ENCODE results near the gene ZNF648.

The ZNF648 gene

DNA sequence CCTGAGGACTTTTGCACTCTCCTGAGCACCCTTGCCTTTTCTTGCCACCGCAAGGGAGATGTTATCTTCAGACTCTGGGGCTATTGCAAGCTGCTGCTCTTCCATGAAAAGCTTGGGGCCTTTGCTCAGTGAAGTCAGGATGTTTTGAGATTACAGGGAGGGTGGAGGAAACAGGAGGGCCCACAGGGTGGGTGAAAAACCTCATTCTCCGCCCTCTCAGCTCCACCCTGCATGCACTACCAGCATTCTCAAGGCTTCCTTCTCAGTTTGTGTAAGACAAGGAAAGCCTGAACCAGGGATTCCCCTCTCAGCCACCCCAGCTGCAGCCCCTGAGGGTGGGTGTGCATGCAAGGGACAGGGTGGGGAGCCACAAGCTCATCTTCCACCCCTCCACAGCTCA, 25.8 kb upstream of the ZNF648 start:
- POLR2A ChIA-PET = no interaction called here
- no peak for DNase-seq (ENCODE audit: extremely low spot score)
- CTCF ChIA-PET = interaction anchor here (0.8 to 3.0 kb wide), 7 partner anchors 11 to 512 kb away, joined by 3 to 16 read pairs (median 5); no protein-coding TSS in a partner anchor
- TF ChIP-seq, protein P1, sequence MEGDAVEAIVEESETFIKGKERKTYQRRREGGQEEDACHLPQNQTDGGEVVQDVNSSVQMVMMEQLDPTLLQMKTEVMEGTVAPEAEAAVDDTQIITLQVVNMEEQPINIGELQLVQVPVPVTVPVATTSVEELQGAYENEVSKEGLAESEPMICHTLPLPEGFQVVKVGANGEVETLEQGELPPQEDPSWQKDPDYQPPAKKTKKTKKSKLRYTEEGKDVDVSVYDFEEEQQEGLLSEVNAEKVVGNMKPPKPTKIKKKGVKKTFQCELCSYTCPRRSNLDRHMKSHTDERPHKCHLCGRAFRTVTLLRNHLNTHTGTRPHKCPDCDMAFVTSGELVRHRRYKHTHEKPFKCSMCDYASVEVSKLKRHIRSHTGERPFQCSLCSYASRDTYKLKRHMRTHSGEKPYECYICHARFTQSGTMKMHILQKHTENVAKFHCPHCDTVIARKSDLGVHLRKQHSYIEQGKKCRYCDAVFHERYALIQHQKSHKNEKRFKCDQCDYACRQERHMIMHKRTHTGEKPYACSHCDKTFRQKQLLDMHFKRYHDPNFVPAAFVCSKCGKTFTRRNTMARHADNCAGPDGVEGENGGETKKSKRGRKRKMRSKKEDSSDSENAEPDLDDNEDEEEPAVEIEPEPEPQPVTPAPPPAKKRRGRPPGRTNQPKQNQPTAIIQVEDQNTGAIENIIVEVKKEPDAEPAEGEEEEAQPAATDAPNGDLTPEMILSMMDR (IDR thresholded peaks at IDR 0.05; ENCODE audit: control extremely low read depth, extremely low read depth, low read depth, missing control alignments) = no peak

DNA sequence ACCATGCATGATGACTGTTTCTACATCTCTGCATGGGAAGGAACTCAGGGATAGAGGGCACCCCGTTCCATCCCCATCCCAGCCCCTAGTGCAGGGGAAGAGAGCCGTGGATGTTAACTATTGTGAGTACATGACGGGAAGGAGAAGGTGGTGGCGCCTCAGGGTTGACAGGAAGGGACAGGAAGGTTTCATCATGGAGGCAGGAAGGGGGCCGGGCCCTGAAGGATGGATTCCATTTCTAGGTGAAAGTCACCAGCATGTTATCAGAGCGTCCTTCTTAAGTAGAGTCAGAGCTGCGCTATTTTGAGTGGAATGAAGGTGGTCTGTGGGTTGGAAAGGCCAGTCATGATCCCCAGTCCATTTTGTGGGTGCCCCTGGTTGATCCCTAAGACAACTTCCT, 25.1 kb upstream of the ZNF648 start:
- ChIA-PET CTCF (interaction anchor here (0.7 to 5.3 kb wide), 8 partner anchors 8 to 698 kb away, joined by 3 to 71 read pairs (median 10); no protein-coding TSS in a partner anchor), POLR2A (no interaction called here)
- no peak for DNase-seq (ENCODE audit: extremely low spot score)
- TF ChIP-seq, protein P1 (IDR thresholded peaks at IDR 0.05; ENCODE audit: control extremely low read depth, extremely low read depth, low read depth, missing control alignments) = no peak

DNA sequence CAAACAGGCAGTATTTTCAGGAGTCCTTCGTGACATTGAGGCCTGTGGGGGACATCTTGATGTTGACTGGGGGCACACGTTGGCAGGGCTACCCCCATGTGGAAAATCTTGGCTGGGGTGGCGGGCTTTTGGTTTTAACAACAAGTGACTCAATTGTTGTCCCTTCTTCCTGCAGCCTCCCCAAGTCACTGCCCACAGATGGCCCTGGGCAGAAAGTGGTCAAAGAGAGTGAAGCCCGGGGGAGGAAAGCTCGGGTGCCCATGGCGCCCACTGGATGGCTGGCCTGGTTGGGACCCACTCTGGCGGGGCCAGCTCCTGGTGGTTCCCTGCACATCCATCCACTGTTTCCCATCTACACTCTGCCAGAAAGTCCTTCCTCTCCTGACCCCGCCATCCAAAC, 24.6 kb upstream of the ZNF648 start:
- CTCF ChIA-PET = interaction anchor here (0.7 to 5.3 kb wide), 13 partner anchors 8 to 700 kb away, joined by 3 to 71 read pairs (median 6); no protein-coding TSS in a partner anchor
- TF ChIP-seq, protein P1 (IDR thresholded peaks at IDR 0.05; ENCODE audit: control extremely low read depth, extremely low read depth, low read depth, missing control alignments) = no peak
- POLR2A ChIA-PET = no interaction called here
- DNase-seq (ENCODE audit: extremely low spot score) = no peak

DNA sequence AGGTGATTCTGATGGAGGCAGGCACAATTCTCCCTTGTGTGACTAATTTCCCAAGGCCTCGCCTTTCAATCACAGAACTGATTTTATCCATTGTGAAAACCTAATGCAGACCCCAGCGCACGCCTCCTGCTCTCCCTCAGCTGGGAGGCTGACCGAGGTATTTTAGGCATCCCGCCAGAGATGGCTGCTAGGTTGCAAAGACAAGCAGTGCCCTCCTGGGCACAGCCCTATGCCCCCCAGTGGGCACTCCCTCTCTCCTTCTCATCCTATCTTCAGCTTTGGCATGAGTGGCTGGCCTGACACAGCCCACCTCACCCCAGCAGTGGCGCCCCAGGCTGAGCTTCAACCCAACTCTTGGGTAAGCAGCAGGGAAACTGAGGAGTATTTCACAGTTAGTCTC, 24.2 kb upstream of the ZNF648 start:
- ChIA-PET POLR2A (no interaction called here), CTCF (interaction anchor here (0.8 to 5.3 kb wide), 27 partner anchors 9 to 706 kb away, joined by 3 to 71 read pairs (median 5); partner anchors contain the start of genes RNASEL and TEDDM1)
- TF ChIP-seq, protein P1 (IDR thresholded peaks at IDR 0.05; ENCODE audit: control extremely low read depth, extremely low read depth, low read depth, missing control alignments) = no peak
- no peak for DNase-seq (ENCODE audit: extremely low spot score)

DNA sequence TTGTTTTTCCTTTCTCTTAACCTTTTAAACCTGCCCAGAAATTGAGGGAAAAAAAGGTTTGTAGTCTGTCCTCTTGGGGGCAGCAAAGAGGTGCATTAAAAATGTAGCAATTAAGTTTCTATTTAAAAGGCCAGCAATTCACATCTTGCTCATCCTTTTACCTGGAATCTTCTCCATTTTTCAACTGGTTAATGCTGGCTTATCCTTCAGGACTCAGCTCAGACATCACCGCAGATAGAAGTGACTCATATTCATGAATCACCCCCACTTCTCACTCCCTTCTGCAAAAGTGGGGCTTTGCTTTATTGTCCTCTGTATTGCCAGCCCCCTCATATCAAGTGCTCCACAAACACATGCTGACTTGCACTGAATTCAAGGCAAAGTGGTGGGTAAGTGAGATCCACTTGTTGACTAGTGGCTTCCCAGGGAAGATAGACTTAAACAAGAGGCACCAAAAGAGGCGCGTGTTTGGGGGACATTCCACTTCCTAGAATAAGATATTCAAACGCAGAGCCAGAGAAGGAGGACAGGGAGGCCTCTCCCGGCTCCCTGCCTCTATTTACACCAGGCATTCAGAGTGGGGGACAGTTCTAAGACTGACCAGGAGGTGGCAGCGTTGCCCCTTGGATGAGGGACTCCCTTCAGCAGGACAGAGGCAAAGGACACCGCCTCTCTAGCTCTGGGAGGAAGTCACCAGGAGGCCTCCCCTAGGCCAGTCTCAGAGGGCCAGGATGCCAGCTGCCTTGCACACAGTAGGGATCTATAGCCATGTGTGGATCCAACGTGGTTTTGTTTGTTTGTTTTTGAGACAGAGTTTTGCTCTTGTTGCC, 23.2 kb upstream of the ZNF648 start:
- CTCF ChIA-PET = interaction anchor here (0.5 to 5.3 kb wide), 51 partner anchors 9 to 707 kb away, joined by 3 to 71 read pairs (median 4); partner anchors contain the start of genes GLUL, RNASEL and TEDDM1
- DNase-seq (ENCODE audit: extremely low spot score) = peak; percentile 85
- TF ChIP-seq, protein P1 (IDR thresholded peaks at IDR 0.05; ENCODE audit: control extremely low read depth, extremely low read depth, low read depth, missing control alignments) = peak; percentile 86
- POLR2A ChIA-PET = no interaction called here

DNA sequence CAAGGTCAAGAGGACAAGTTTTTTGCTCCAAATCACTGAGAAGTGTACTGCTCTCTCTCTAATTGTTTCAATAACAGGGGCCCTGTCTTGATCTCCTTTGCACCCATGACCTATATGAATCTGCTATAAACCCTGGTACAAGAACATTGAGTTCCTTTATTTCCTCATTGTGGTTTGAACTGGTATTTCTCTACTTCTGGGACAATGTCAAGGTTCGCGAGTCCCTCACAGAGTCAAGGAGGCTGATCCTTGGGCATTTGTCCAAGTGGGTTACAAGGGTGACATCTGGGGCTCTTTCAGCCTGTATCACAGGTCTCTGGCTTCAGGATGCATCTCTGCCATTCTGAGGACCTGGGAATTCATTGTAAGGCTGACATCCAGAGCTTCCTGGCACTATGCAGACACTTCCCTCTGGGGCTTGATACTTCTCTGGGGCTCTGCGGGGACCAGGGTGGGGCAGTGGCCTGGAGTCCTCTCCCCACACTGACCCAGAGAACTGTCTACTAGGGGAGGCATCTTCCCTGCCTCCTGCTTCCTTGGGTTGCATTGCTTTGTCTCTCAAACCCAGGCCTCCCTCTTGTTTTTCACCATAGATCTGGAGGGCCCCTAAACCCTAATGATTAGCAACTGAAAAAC, 22.5 kb upstream of the ZNF648 start:
- POLR2A ChIA-PET = no interaction called here
- CTCF ChIA-PET = interaction anchor here (0.5 to 5.3 kb wide), 18 partner anchors 8 to 703 kb away, joined by 3 to 71 read pairs (median 4); partner anchors contain the start of gene TEDDM1
- TF ChIP-seq, protein P1 (IDR thresholded peaks at IDR 0.05; ENCODE audit: control extremely low read depth, extremely low read depth, low read depth, missing control alignments) = no peak
- no peak for DNase-seq (ENCODE audit: extremely low spot score)

All from GM10248 (cell line).